ENCODE results near the gene MKX. TPM values are rescaled to one million over a fixed set of nuclear protein-coding genes. Genes with fewer than 3 reads are reported as not detected.

MKX gene
- polyA plus RNA-seq, 4 donors, result 0.25 to 0.31 (median 0.27) TPM; not detected in 1

GRCh38 chr10:27715505-27715904 is 30.1 kb downstream of the MKX start:
- H3K36me3 ChIP-seq (ENCODE audit: control insufficient read depth in 3 of 3, insufficient read depth in 2 of 3, low read depth in 1 of 3, low read length in 3 of 3), result no peaks in the 10 kb centered on the region
- peaks cover 0 to 3% (median 0%) of the 10 kb centered on the region in 3 donors for H3K27me3 ChIP-seq (ENCODE audit: control insufficient read depth in 3 of 3, insufficient read depth in 3 of 3, low read length in 3 of 3)
- 63 to 70% (median 63%) methylated on average over 3 of the region's 3 CpGs for WGBS, 3 donors
- no peaks in the 10 kb centered on the region for H3K9me3 ChIP-seq (ENCODE audit: control insufficient read depth in 2 of 2, insufficient read depth in 1 of 2, low read depth in 1 of 2, low read length in 1 of 2)
- no peaks in the 10 kb centered on the region for H3K4me1 ChIP-seq (ENCODE audit: control insufficient read depth in 3 of 3, insufficient read depth in 2 of 3, low read depth in 1 of 3, low read length in 2 of 3)
- H3K4me3 ChIP-seq (ENCODE audit: low read depth in 1 of 3, low read length in 3 of 3), result no peak overlapping the region
- no peak for DNase-seq
- no peak for FAIRE-seq
- no peak overlapping the region for H3K27ac ChIP-seq (ENCODE audit: low read depth in 1 of 3, low read length in 2 of 3)

GRCh38 chr10:27714349-27714748 is 31.3 kb downstream of the MKX start:
- DNase-seq (no peak), FAIRE-seq (no peak)
- Histone ChIP-seq H3K36me3 (ENCODE audit: control insufficient read depth in 3 of 3, insufficient read depth in 2 of 3, low read depth in 1 of 3, low read length in 3 of 3) (no peaks in the 10 kb centered on the region), H3K4me1 (ENCODE audit: control insufficient read depth in 3 of 3, insufficient read depth in 2 of 3, low read depth in 1 of 3, low read length in 2 of 3) (no peaks in the 10 kb centered on the region), H3K27ac (ENCODE audit: low read depth in 1 of 3, low read length in 2 of 3) (no peak overlapping the region), H3K27me3 (ENCODE audit: control insufficient read depth in 3 of 3, insufficient read depth in 3 of 3, low read length in 3 of 3) (peaks cover 0 to 3% (median 0%) of the 10 kb centered on the region in 3 donors), H3K4me3 (ENCODE audit: low read depth in 1 of 3, low read length in 3 of 3) (no peak overlapping the region), H3K9me3 (ENCODE audit: control insufficient read depth in 2 of 2, insufficient read depth in 1 of 2, low read depth in 1 of 2, low read length in 1 of 2) (no peaks in the 10 kb centered on the region)
- 54 to 86% (median 57%) methylated on average over 4 of the region's 4 CpGs for WGBS, 3 donors

- no peak for FAIRE-seq
- WGBS, 3 donors, result 61 to 72% (median 72%) methylated on average over 3 of the region's 3 CpGs
These were observed 31.7 kb downstream of the MKX start for GRCh38 chr10:27713941-27714340.

GRCh38 chr10:27710014-27710413 is 35.6 kb downstream of the MKX start:
- H3K27ac ChIP-seq (ENCODE audit: low read depth in 1 of 3, low read length in 2 of 3), result no peak overlapping the region
- no peaks in the 10 kb centered on the region for H3K9me3 ChIP-seq (ENCODE audit: control insufficient read depth in 2 of 2, insufficient read depth in 1 of 2, low read depth in 1 of 2, low read length in 1 of 2)
- no peaks in the 10 kb centered on the region for H3K36me3 ChIP-seq (ENCODE audit: control insufficient read depth in 3 of 3, insufficient read depth in 2 of 3, low read depth in 1 of 3, low read length in 3 of 3)
- no peaks in the 10 kb centered on the region for H3K27me3 ChIP-seq (ENCODE audit: control insufficient read depth in 3 of 3, insufficient read depth in 3 of 3, low read length in 3 of 3)
- FAIRE-seq (no peak), DNase-seq (no peak)
- H3K4me1 ChIP-seq (ENCODE audit: control insufficient read depth in 3 of 3, insufficient read depth in 2 of 3, low read depth in 1 of 3, low read length in 2 of 3), result no peaks in the 10 kb centered on the region
- no peak overlapping the region for H3K4me3 ChIP-seq (ENCODE audit: low read depth in 1 of 3, low read length in 3 of 3)

More at GRCh38 chr10:27713941-27714340, 31.7 kb downstream of the MKX start:
- H3K36me3 ChIP-seq (ENCODE audit: control insufficient read depth in 3 of 3, insufficient read depth in 2 of 3, low read depth in 1 of 3, low read length in 3 of 3), result no peaks in the 10 kb centered on the region
- DNase-seq, result no peak
- H3K9me3 ChIP-seq (ENCODE audit: control insufficient read depth in 2 of 2, insufficient read depth in 1 of 2, low read depth in 1 of 2, low read length in 1 of 2), result no peaks in the 10 kb centered on the region
- no peak overlapping the region for H3K4me3 ChIP-seq (ENCODE audit: low read depth in 1 of 3, low read length in 3 of 3)
- no peaks in the 10 kb centered on the region for H3K4me1 ChIP-seq (ENCODE audit: control insufficient read depth in 3 of 3, insufficient read depth in 2 of 3, low read depth in 1 of 3, low read length in 2 of 3)
- H3K27me3 ChIP-seq (ENCODE audit: control insufficient read depth in 3 of 3, insufficient read depth in 3 of 3, low read length in 3 of 3), result no peaks in the 10 kb centered on the region
- no peak overlapping the region for H3K27ac ChIP-seq (ENCODE audit: low read depth in 1 of 3, low read length in 2 of 3)

- DNase-seq (no peak), FAIRE-seq (no peak)
- WGBS, 3 donors, result 93 to 99% (median 95%) methylated on average over 3 of the region's 3 CpGs
- Histone ChIP-seq H3K27ac (ENCODE audit: low read depth in 1 of 3, low read length in 2 of 3) (no peak overlapping the region), H3K4me1 (ENCODE audit: control insufficient read depth in 3 of 3, insufficient read depth in 2 of 3, low read depth in 1 of 3, low read length in 2 of 3) (no peaks in the 10 kb centered on the region), H3K9me3 (ENCODE audit: control insufficient read depth in 2 of 2, insufficient read depth in 1 of 2, low read depth in 1 of 2, low read length in 1 of 2) (no peaks in the 10 kb centered on the region), H3K27me3 (ENCODE audit: control insufficient read depth in 3 of 3, insufficient read depth in 3 of 3, low read length in 3 of 3) (no peaks in the 10 kb centered on the region), H3K4me3 (ENCODE audit: low read depth in 1 of 3, low read length in 3 of 3) (no peak overlapping the region), H3K36me3 (ENCODE audit: control insufficient read depth in 3 of 3, insufficient read depth in 2 of 3, low read depth in 1 of 3, low read length in 3 of 3) (no peaks in the 10 kb centered on the region)
These were observed 36.3 kb downstream of the MKX start for GRCh38 chr10:27709304-27709703.

- H3K27me3 ChIP-seq (ENCODE audit: control insufficient read depth in 3 of 3, insufficient read depth in 3 of 3, low read length in 3 of 3), result no peaks in the 10 kb centered on the region
- H3K4me1 ChIP-seq (ENCODE audit: control insufficient read depth in 3 of 3, insufficient read depth in 2 of 3, low read depth in 1 of 3, low read length in 2 of 3), result no peaks in the 10 kb centered on the region
- WGBS, 3 donors, result 33 to 41% (median 38%) methylated on average over 3 of the region's 3 CpGs
- no peak overlapping the region for H3K27ac ChIP-seq (ENCODE audit: low read depth in 1 of 3, low read length in 2 of 3)
- no peaks in the 10 kb centered on the region for H3K36me3 ChIP-seq (ENCODE audit: control insufficient read depth in 3 of 3, insufficient read depth in 2 of 3, low read depth in 1 of 3, low read length in 3 of 3)
- H3K4me3 ChIP-seq (ENCODE audit: low read depth in 1 of 3, low read length in 3 of 3), result no peak overlapping the region
- FAIRE-seq, result no peak
- DNase-seq, result no peak
- H3K9me3 ChIP-seq (ENCODE audit: control insufficient read depth in 2 of 2, insufficient read depth in 1 of 2, low read depth in 1 of 2, low read length in 1 of 2), result no peaks in the 10 kb centered on the region
These were observed 43.6 kb downstream of the MKX start for GRCh38 chr10:27701938-27702537.

- 6 to 45% (median 16%) methylated on average over 2 of the region's 2 CpGs for WGBS, 3 donors
- no peak for DNase-seq
- Histone ChIP-seq H3K27ac (ENCODE audit: low read depth in 1 of 3, low read length in 2 of 3) (no peak overlapping the region), H3K36me3 (ENCODE audit: control insufficient read depth in 3 of 3, insufficient read depth in 2 of 3, low read depth in 1 of 3, low read length in 3 of 3) (no peaks in the 10 kb centered on the region), H3K4me3 (ENCODE audit: low read depth in 1 of 3, low read length in 3 of 3) (no peak overlapping the region), H3K4me1 (ENCODE audit: control insufficient read depth in 3 of 3, insufficient read depth in 2 of 3, low read depth in 1 of 3, low read length in 2 of 3) (no peaks in the 10 kb centered on the region), H3K27me3 (ENCODE audit: control insufficient read depth in 3 of 3, insufficient read depth in 3 of 3, low read length in 3 of 3) (no peaks in the 10 kb centered on the region), H3K9me3 (ENCODE audit: control insufficient read depth in 2 of 2, insufficient read depth in 1 of 2, low read depth in 1 of 2, low read length in 1 of 2) (no peaks in the 10 kb centered on the region)
- no peak for FAIRE-seq
These were observed 45.8 kb downstream of the MKX start for GRCh38 chr10:27699776-27700175.

- H3K4me1 ChIP-seq (ENCODE audit: control insufficient read depth in 3 of 3, insufficient read depth in 2 of 3, low read depth in 1 of 3, low read length in 2 of 3), result no peaks in the 10 kb centered on the region
- H3K27ac ChIP-seq (ENCODE audit: low read depth in 1 of 3, low read length in 2 of 3), result no peak overlapping the region
- H3K27me3 ChIP-seq (ENCODE audit: control insufficient read depth in 3 of 3, insufficient read depth in 3 of 3, low read length in 3 of 3), result no peaks in the 10 kb centered on the region
- FAIRE-seq (no peak), DNase-seq (no peak)
- no peak overlapping the region for H3K4me3 ChIP-seq (ENCODE audit: low read depth in 1 of 3, low read length in 3 of 3)
- no peaks in the 10 kb centered on the region for H3K36me3 ChIP-seq (ENCODE audit: control insufficient read depth in 3 of 3, insufficient read depth in 2 of 3, low read depth in 1 of 3, low read length in 3 of 3)
- H3K9me3 ChIP-seq (ENCODE audit: control insufficient read depth in 2 of 2, insufficient read depth in 1 of 2, low read depth in 1 of 2, low read length in 1 of 2), result no peaks in the 10 kb centered on the region
- 87 to 93% (median 92%) methylated on average over 2 of the region's 2 CpGs for WGBS, 3 donors
These were observed 46.7 kb downstream of the MKX start for GRCh38 chr10:27698961-27699360.

GRCh38 chr10:27696466-27696865 is 49.2 kb downstream of the MKX start:
- Histone ChIP-seq H3K27ac (ENCODE audit: low read depth in 1 of 3, low read length in 2 of 3) (no peak overlapping the region), H3K36me3 (ENCODE audit: control insufficient read depth in 3 of 3, insufficient read depth in 2 of 3, low read depth in 1 of 3, low read length in 3 of 3) (no peaks in the 10 kb centered on the region), H3K4me1 (ENCODE audit: control insufficient read depth in 3 of 3, insufficient read depth in 2 of 3, low read depth in 1 of 3, low read length in 2 of 3) (no peaks in the 10 kb centered on the region), H3K9me3 (ENCODE audit: control insufficient read depth in 2 of 2, insufficient read depth in 1 of 2, low read depth in 1 of 2, low read length in 1 of 2) (no peaks in the 10 kb centered on the region), H3K4me3 (ENCODE audit: low read depth in 1 of 3, low read length in 3 of 3) (no peak overlapping the region), H3K27me3 (ENCODE audit: control insufficient read depth in 3 of 3, insufficient read depth in 3 of 3, low read length in 3 of 3) (no peaks in the 10 kb centered on the region)
- no peak for DNase-seq
- 74 to 87% (median 86%) methylated on average over 3 of the region's 3 CpGs for WGBS, 3 donors
- no peak for FAIRE-seq
